GM18526 (cell line): ENCODE data around the gene ZNF664.

Experiments
- POLR2A ChIP-seq: IDR thresholded peaks from 3 replicates; pipeline ENCODE4 v1.6.1; 2011; ENCODE audit not compliant: insufficient read length; ENCODE audit errors: extremely low read depth

Gene ZNF664

GRCh38 chr12:124004233-124004875 is 31.3 kb downstream of the ZNF664 start:
- no peak for TF ChIP-seq POLR2A

- no peak for TF ChIP-seq POLR2A
Observed at GRCh38 chr12:124006085-124006845, 33.2 kb downstream of the ZNF664 start.

GRCh38 chr12:124006846-124007713 is 34.1 kb downstream of the ZNF664 start:
- TF ChIP-seq POLR2A = no peak

- no peak for TF ChIP-seq POLR2A
Observed at GRCh38 chr12:124007826-124008570, 35.0 kb downstream of the ZNF664 start.

GRCh38 chr12:124008595-124008994 is 35.6 kb downstream of the ZNF664 start:
- TF ChIP-seq POLR2A = no peak

GRCh38 chr12:124009781-124010180 is 36.8 kb downstream of the ZNF664 start:
- TF ChIP-seq POLR2A = no peak

- TF ChIP-seq POLR2A = no peak
Observed at GRCh38 chr12:124010687-124011086, 37.7 kb downstream of the ZNF664 start.

GRCh38 chr12:124011435-124012115 is 38.6 kb downstream of the ZNF664 start:
- no peak for TF ChIP-seq POLR2A

GRCh38 chr12:124013073-124013472 is 40.1 kb downstream of the ZNF664 start:
- no peak for TF ChIP-seq POLR2A

- no peak for TF ChIP-seq POLR2A
Observed at GRCh38 chr12:124015494-124016461, 42.8 kb downstream of the ZNF664 start.

- TF ChIP-seq POLR2A = no peak
Observed at GRCh38 chr12:124017064-124017463, 44.0 kb downstream of the ZNF664 start.

- no peak for TF ChIP-seq POLR2A
Observed at GRCh38 chr12:124018539-124018938, 45.5 kb downstream of the ZNF664 start.

GRCh38 chr12:124019115-124019514 is 46.1 kb downstream of the ZNF664 start:
- TF ChIP-seq POLR2A = no peak

GRCh38 chr12:124020514-124020949 is 47.5 kb downstream of the ZNF664 start:
- no peak for TF ChIP-seq POLR2A

GRCh38 chr12:124021007-124021406 is 48.0 kb downstream of the ZNF664 start:
- no peak for TF ChIP-seq POLR2A
